C4-2B (cell line): ENCODE results near the gene TSHR.

Experiments
- H3K27ac ChIP-seq: fragments of 450-650 bp; 2 replicates; pipeline ENCODE4 v1.5.1; 2017
- ZFX ChIP-seq: fragments of 450-650 bp; IDR thresholded peaks from 2 replicates; pipeline ENCODE4 v1.6.1; 2017
- TF ChIP-seq, protein P1 (sequence below): fragments of 450-650 bp; conservative IDR thresholded peaks from 2 replicates; pipeline ENCODE4 v1.5.1; 2017; ENCODE audit warnings: mild to moderate bottlenecking

Gene TSHR

DNA sequence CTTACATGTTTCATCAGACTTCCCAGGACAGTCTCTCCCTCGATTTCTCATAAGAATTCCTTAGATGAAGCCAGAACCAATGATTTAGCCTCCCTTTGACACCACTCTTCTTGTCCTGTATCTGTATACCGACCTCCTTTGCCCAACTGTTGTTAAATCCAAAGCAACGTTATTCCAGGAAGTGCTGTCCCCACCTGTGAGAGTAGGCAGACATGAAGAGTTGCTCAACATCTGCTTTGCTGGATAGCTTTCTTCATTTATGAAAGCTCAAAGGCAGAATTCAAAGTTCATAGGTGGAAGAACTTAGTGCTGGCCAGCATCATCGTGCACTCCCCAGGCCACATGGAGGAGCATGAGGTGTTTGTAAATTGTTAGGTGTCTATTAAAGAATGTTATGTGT lies 209.8 kb downstream of the TSHR start:
- TF ChIP-seq, protein P1, sequence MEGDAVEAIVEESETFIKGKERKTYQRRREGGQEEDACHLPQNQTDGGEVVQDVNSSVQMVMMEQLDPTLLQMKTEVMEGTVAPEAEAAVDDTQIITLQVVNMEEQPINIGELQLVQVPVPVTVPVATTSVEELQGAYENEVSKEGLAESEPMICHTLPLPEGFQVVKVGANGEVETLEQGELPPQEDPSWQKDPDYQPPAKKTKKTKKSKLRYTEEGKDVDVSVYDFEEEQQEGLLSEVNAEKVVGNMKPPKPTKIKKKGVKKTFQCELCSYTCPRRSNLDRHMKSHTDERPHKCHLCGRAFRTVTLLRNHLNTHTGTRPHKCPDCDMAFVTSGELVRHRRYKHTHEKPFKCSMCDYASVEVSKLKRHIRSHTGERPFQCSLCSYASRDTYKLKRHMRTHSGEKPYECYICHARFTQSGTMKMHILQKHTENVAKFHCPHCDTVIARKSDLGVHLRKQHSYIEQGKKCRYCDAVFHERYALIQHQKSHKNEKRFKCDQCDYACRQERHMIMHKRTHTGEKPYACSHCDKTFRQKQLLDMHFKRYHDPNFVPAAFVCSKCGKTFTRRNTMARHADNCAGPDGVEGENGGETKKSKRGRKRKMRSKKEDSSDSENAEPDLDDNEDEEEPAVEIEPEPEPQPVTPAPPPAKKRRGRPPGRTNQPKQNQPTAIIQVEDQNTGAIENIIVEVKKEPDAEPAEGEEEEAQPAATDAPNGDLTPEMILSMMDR = no peak
- TF ChIP-seq ZFX = no peak
- no peak overlapping the region for H3K27ac ChIP-seq

DNA sequence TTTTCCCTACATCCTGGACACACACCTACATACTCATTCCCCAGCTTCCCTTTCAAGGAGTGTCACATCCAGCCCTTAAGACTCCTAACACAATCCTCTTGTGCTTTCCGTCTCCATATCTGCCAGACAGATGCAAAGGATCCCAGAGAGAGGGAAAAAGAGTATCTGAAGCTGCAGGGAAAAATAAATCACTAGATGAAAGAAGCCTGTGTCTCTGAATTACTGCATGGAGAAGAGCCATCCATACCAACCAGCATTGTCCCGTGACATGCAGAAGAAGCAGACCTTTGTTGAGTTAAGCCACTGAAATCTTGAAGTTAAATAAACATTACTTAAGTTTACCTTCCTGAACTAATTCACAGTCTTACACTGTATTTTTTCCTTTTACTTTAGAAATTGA lies 210.7 kb downstream of the TSHR start:
- TF ChIP-seq, protein P1 = no peak
- no peak for TF ChIP-seq ZFX
- no peak overlapping the region for H3K27ac ChIP-seq

DNA sequence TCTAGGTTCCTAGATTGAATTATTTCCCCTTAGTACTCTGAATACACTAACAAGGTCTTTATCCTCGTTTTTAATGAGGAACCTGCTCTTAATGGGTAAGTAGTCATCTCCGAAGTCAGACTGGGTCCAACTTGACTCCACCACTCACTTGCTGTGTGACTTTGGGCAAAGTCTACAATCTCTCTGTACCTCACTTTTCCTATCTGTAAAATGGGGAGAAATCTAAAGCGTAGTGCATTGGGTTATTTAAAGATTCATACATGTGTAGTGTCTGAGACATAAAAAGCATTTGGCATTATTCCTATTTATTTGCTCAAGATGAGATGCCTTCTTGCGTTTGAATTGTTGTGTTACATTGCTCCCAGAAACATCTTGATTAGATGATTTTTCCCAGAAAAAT lies 213.8 kb downstream of the TSHR start:
- TF ChIP-seq, protein P1 = no peak
- no peak for TF ChIP-seq ZFX
- H3K27ac ChIP-seq = peak overlapping the region; percentile 86

DNA sequence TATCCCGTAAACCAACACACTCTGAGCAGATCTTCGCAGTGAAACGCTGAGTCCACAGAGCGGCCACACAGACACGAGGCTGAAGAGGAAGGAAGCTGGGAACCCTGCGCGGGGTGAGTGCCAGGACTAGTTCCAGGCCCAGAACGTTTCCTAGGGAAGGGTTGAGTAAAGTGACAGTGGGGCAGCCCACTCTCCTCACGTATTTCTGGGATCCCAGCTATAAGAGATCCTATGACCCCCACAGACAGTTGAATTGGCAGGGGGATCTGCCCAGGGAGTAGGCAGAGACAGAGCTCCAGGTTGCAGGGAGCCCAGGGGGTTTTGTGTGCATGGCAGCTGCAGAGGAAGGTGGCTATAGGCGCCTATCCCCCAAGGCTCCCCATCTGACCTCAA lies 214.3 kb downstream of the TSHR start:
- TF ChIP-seq, protein P1 = no peak
- TF ChIP-seq ZFX = no peak
- peak overlapping the region; percentile 86 for H3K27ac ChIP-seq

DNA sequence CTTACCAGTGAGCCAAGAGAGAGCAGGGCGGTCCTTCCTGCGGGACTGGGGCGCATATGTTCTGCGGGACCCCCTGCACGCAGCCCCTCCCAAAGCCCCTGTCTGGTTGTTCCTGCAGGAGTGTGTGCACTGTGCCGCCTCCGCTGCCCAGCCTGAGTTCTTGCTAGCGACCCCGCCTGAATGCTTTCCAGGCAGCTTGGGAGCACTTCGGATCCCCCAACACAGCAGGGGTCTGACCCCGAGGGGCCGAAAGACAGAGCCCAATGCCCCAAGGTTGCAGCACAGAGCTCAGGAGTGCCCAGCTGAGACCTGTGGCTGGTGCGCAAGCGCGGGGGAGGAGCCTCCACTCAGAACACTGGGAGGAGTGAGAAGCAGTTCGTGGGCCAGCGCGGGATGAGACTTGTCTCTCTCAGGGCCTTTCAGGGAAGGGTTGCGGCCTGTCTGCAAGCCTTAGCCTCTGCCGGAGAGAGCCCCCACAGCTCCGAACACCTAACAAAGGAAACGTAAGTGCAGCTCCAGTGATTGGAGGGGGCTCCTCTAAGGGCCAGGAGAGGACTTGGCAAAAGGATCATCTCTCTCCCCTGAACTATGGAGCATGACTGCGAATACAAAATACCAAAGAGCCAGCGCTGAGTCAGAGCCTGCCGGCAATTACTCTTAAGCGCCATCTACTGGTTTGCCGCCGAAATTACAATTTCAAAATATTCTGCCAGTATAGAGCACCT lies 214.8 kb downstream of the TSHR start:
- H3K27ac ChIP-seq = peak overlapping the region; percentile 86
- TF ChIP-seq ZFX = peak; percentile 48
- TF ChIP-seq, protein P1 = peak; percentile 96

DNA sequence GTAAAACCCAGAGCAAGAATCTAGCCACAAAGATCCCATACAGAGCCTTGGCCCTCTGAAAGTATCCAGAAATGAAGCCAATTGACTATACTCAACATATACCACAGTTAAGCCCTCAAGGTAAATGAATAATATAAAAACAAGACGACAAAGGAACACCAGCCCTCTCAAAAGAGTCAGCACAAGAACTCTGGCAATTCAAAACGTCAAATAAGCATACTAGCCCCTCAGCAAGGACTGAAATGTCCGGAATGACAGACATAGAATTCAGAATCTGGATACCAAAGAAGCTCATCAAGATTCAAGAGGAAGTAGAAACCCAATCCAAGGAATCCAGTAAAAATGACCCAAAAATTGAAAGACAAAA lies 215.4 kb downstream of the TSHR start:
- peak overlapping the region; percentile 86 for H3K27ac ChIP-seq
- no peak for TF ChIP-seq ZFX
- TF ChIP-seq, protein P1 = peak; percentile 43

DNA sequence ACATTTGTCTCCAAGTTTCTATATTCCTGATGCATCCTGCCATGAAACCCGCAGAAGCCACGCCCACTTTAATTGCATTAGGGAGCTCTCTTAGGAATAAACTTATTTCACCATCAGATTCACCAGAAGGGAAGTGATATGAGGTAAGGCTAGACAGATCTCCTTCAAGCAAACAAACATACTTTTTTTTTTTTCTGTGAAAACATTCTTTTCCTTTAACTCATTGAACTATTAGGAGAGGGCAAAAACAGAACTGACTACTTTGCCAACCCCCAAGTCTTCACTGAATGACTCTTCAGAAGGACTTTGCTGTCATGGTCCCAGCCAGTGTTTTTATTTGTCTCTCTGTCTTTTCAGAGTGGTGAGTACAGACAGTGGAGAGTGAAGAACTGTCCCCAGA lies 216.9 kb downstream of the TSHR start:
- no peak overlapping the region for H3K27ac ChIP-seq
- TF ChIP-seq, protein P1 = no peak
- no peak for TF ChIP-seq ZFX
